ENCODE measurements around the gene PIP4K2A. TPM values are rescaled to one million over a fixed set of nuclear protein-coding genes. Genes with fewer than 3 reads are reported as not detected.

The PIP4K2A gene
- polyA plus RNA-seq, 1 experiment = 24.1 TPM

DNA sequence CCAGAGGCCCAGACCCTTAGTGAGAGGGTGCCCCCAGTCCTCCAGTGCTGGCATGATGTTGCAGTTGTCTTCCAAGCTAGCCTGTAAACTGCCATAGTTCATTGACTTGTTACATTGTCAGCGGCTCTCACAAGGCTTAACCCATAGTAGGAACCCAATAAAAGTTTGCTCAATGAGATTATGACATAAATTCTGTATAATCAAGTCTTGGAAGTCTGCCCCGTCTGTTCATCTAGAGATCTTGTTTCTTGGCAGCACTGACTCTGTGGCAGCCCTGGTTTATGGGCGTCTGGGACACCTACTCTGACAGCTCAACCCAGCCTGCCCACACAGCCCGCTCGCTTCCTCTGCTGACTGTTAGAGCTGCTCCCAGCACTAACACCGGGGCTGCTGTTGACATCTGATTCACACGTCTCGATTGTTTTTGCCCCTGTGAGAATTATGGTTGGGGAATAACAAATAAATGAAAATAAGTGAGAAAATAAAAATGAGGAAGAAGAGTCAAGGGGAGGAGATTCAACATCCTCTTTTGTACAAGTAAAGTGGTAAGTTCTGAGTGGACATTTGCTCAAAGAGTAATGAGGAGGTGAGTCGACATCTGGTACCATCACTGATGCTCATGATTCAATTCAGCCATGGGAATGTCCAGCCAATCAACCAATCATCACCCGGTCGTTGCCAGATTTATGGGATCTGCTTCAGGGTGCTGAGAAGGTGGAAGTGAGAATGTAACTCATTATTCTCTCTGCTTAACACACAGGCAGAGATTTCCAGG, 208.3 kb downstream of the PIP4K2A start:
- Histone ChIP-seq H3K4me3 (ENCODE audit: low read depth, low read length) (no peak overlapping the region), H3K9me3 (ENCODE audit: control insufficient read depth, insufficient read depth, low read length) (no peaks in the 10 kb centered on the region), H3K27ac (ENCODE audit: low read depth, low read length) (no peak overlapping the region), H3K27me3 (ENCODE audit: control insufficient read depth, insufficient read depth, low read length) (peaks cover 7% of the 10 kb centered on the region)
- POLR2A ChIA-PET = no interaction called here
- no peak for DNase-seq (ENCODE audit: low read depth, low spot score)
- CTCF ChIA-PET = no interaction called here
- TF ChIP-seq, protein P1, sequence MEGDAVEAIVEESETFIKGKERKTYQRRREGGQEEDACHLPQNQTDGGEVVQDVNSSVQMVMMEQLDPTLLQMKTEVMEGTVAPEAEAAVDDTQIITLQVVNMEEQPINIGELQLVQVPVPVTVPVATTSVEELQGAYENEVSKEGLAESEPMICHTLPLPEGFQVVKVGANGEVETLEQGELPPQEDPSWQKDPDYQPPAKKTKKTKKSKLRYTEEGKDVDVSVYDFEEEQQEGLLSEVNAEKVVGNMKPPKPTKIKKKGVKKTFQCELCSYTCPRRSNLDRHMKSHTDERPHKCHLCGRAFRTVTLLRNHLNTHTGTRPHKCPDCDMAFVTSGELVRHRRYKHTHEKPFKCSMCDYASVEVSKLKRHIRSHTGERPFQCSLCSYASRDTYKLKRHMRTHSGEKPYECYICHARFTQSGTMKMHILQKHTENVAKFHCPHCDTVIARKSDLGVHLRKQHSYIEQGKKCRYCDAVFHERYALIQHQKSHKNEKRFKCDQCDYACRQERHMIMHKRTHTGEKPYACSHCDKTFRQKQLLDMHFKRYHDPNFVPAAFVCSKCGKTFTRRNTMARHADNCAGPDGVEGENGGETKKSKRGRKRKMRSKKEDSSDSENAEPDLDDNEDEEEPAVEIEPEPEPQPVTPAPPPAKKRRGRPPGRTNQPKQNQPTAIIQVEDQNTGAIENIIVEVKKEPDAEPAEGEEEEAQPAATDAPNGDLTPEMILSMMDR (IDR thresholded peaks at IDR 0.05; ENCODE audit: low read depth, low read length) = no peak

- Histone ChIP-seq H3K9me3 (ENCODE audit: control insufficient read depth, insufficient read depth, low read length) (no peaks in the 10 kb centered on the region), H3K27ac (ENCODE audit: low read depth, low read length) (no peak overlapping the region), H3K27me3 (ENCODE audit: control insufficient read depth, insufficient read depth, low read length) (peaks cover 11% of the 10 kb centered on the region), H3K4me3 (ENCODE audit: low read depth, low read length) (no peak overlapping the region)
- POLR2A ChIA-PET = no interaction called here
- CTCF ChIA-PET = no interaction called here
- DNase-seq (ENCODE audit: low read depth, low spot score) = no peak
- TF ChIP-seq, protein P1 (IDR thresholded peaks at IDR 0.05; ENCODE audit: low read depth, low read length) = no peak
These were observed 209.6 kb downstream of the PIP4K2A start for GRCh38 chr10:22504766-22505165.

GRCh38 chr10:22503315-22504088, 210.9 kb downstream of the PIP4K2A start:
- Histone ChIP-seq H3K9me3 (ENCODE audit: control insufficient read depth, insufficient read depth, low read length) (no peaks in the 10 kb centered on the region), H3K27ac (ENCODE audit: low read depth, low read length) (no peak overlapping the region), H3K27me3 (ENCODE audit: control insufficient read depth, insufficient read depth, low read length) (peaks cover 11% of the 10 kb centered on the region), H3K4me3 (ENCODE audit: low read depth, low read length) (no peak overlapping the region)
- ChIA-PET POLR2A (no interaction called here), CTCF (no interaction called here)
- TF ChIP-seq, protein P1 (IDR thresholded peaks at IDR 0.05; ENCODE audit: low read depth, low read length) = no peak
- no peak for DNase-seq (ENCODE audit: low read depth, low spot score)

DNA sequence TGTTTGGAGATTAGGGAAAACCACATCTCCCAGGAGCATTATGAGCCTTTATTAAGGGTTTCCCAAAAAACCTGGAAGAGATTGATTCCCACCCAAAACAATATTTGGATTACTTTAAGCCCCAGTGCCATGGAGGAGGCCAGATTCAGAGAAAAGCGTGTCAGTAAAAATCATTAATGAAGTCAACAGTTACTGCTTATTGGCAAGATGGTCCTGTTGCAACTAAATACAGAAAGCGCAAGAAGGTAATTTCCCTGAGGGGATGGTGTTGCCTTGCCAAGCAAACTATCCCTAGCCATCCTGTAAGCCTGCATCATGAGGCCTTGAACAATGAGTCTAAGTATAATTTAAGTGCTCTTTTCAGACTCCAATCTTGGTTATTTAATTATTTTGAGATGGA, 212.5 kb downstream of the PIP4K2A start:
- POLR2A ChIA-PET = no interaction called here
- no peak for DNase-seq (ENCODE audit: low read depth, low spot score)
- peaks cover 11% of the 10 kb centered on the region for H3K27me3 ChIP-seq (ENCODE audit: control insufficient read depth, insufficient read depth, low read length)
- no peak overlapping the region for H3K4me3 ChIP-seq (ENCODE audit: low read depth, low read length)
- CTCF ChIA-PET = interaction anchor here (1.0 kb wide), 1 partner anchor 488 kb away, joined by 3 read pairs; no protein-coding TSS in a partner anchor
- no peaks in the 10 kb centered on the region for H3K9me3 ChIP-seq (ENCODE audit: control insufficient read depth, insufficient read depth, low read length)
- no peak overlapping the region for H3K27ac ChIP-seq (ENCODE audit: low read depth, low read length)
- TF ChIP-seq, protein P1 (IDR thresholded peaks at IDR 0.05; ENCODE audit: low read depth, low read length) = no peak

DNA sequence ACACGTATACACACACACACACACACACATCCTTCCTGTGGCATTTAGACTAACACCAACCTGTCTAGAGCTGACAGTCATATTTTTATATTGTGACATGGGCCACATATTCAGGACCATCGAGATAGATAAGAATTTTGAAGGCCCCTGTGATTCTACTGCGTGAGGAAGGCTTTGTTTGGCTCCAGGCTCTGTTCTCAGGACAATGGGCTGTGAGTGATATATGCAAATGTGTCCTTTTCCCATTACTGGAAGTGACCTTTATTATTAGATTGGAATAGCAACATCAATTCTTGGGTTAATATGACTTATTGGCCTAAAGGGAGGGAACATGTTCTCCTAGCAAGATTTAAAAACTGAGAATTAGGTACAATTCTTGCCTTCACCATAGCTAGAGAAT, 213.0 kb downstream of the PIP4K2A start:
- TF ChIP-seq, protein P1 (IDR thresholded peaks at IDR 0.05; ENCODE audit: low read depth, low read length) = no peak
- Histone ChIP-seq H3K4me3 (ENCODE audit: low read depth, low read length) (no peak overlapping the region), H3K27ac (ENCODE audit: low read depth, low read length) (no peak overlapping the region), H3K9me3 (ENCODE audit: control insufficient read depth, insufficient read depth, low read length) (no peaks in the 10 kb centered on the region), H3K27me3 (ENCODE audit: control insufficient read depth, insufficient read depth, low read length) (peaks cover 11% of the 10 kb centered on the region)
- ChIA-PET POLR2A (no interaction called here), CTCF (interaction anchor here (1.0 kb wide), 1 partner anchor 488 kb away, joined by 3 read pairs; no protein-coding TSS in a partner anchor)
- no peak for DNase-seq (ENCODE audit: low read depth, low spot score)
